ENCODE measurements around the gene ZIC4. TPM values are rescaled to one million over a fixed set of nuclear protein-coding genes. Genes with fewer than 3 reads are reported as not detected.
A peak's percentile ranks its signal among the peaks of the same experiment; 100 is the strongest.

ZIC4 gene
- total RNA-seq, 2 donors from 2014 or later = not detected

DNA sequence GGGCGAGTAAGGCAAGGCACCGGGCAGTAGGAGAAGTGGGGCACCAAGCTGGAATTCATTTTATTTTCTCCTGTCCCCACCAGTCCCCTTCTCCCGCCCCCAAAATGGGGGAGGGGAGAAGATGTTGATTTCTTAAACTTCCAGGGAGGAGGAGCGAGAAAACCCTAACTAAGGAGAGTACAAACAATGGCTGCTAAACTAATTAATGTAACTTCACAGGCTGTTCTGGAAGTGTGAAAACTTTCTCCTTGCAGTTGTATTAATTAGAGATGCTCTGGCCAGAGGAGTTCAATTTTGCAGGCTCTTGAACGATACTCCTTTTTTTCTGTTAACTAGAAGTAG, 11.5 kb downstream of the ZIC4 start:
- intact Hi-C loops (cut with DNase I) = no loop called here
- no peak for ATAC-seq
- DNase-seq = no peak

DNA sequence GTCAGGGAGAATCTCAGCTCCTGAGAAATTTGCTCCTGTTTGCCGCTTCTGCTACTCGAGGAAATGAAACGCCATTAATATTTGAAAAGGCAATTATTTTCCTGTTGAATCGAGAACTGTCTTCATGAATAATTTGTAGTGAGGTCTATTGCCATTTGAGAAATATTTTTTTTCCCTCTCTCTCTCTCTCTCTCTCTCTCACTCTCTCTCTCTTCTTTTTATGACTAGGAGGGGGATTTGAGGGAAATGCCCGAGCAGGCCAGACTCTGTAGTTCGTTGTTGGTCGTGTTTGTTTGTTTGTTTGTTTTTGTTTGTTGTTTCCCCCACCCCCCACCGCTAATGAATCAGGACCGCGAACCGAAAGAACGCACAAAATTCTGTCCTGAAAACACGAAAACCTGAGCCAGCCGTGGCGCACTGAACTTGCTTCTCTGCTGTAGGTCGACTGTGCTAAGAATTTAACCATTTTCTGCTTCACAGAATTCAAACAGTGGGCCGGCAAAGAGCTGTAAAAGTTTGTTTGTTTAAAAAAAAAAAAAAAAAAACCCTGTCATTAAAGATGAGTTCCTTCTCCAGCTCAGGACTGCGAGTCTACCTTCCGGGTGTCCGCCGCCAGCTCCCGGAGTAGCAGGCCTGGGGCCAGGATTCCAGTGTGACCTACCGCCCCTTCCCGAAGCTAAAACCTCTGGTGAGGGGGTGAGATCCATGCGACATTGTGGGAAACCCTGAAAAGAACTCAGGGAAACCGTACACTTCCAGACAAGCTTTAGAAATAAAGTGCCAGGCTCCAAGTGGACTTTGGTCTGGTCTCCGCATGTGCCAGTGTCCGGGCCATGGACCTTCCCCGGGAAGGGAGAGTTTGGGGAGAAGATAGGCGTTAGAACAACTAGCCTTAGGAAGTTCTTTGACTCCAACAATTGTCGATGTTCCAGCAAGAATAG, 12.1 kb downstream of the ZIC4 start:
- DNase-seq (no peak), ATAC-seq (no peak)

DNA sequence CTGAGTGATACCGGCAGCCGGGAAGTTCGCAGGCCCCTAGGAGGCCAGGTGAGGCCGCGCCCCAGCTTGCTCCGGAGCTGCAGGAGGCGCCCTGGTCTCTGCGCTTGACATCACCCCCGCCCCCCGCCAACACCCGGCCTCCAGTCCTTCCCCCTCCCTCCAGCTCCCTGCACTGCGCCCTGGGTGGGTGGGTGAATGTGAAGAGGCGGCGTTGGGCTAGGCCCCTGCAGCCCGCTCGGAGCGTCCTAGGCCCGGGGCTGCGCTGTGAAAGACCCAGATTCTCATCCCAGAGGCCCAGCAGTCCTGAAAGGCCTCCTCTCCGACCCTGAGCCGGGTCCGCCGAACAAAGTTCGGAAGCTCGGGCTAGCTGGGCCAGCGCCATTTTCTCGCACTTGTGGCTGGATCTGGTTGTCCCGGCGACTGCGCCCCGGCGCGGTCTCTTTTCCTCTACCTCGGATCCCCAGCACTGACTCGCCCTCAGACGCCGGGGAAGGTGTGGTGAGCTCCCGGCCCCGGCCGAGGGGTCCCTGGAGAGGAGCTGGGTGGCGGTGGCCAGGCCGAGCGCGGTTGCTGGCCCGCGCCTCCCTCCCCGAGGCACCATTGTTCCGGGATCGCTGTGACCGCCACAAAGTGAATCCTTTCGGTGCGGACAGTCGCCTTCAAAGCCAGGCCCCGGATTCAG, 12.9 kb downstream of the ZIC4 start:
- intact Hi-C loops (cut with DNase I) = no loop called here
- peak; percentile 20 to 26 for ATAC-seq
- no peak for DNase-seq

More for the DNA sequence above, 12.1 kb downstream of the ZIC4 start:
- intact Hi-C loops (cut with DNase I) = no loop called here

DNA sequence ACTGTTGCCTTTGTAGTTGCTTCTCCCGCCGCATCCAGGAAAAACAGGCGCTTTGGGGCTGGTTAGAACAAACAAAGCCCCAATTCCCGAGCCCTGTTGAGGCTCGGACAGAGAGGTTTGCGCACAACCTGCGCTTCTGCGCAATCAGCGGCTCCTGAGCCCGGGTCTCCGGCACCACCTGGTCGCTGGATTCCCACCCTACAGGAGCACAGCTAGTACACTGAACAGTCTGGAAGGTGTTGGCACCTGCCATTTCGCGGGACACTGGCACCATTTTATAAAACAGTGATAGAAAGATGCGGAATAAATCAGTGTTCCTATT, 13.8 kb downstream of the ZIC4 start:
- ATAC-seq (no peak), DNase-seq (no peak)
- intact Hi-C loops (cut with DNase I) = no loop called here

DNA sequence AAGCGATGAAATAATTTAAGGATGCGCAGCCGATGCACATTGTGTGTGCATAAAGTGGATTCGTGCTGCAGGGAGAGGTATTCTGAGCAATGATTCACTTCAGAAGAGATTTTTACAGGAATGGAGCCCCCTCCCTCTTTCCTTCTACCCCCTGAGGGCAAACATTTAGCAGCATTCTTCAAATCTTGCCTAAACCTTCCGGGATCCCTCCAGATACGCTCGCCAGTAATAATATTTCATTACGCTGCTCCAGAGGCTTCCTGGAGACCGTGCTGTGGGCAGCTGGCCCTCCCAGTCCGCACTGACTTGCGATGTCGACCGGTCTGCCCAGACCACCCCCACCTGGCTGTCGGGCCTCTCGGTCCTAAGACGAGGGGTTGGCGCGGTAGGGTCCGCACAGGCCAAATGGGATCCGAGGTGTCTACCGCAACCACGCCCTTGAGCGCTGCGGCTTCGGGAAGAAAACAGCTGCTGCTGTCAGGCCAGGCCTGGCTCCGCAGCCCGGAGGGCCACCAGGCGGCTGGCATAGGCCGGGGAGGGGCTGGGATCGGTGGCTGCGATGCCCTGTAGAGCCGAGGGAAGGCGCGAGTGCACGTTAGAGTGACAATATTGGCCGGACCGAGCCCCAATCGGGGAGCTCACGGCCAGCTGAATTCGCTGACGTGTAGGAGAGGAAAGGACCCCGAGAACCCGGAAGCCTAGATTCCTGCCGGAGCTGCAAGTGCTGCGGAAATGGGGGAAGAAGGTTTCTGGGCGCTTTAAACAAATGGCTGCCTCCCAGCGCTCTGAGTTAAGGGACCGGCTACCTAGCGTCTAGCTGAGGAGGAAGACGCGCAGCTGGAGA, 14.3 kb downstream of the ZIC4 start:
- peak; percentile 29 to 60 for ATAC-seq
- DNase-seq = no peak
- intact Hi-C loops (cut with DNase I) = no loop called here

DNA sequence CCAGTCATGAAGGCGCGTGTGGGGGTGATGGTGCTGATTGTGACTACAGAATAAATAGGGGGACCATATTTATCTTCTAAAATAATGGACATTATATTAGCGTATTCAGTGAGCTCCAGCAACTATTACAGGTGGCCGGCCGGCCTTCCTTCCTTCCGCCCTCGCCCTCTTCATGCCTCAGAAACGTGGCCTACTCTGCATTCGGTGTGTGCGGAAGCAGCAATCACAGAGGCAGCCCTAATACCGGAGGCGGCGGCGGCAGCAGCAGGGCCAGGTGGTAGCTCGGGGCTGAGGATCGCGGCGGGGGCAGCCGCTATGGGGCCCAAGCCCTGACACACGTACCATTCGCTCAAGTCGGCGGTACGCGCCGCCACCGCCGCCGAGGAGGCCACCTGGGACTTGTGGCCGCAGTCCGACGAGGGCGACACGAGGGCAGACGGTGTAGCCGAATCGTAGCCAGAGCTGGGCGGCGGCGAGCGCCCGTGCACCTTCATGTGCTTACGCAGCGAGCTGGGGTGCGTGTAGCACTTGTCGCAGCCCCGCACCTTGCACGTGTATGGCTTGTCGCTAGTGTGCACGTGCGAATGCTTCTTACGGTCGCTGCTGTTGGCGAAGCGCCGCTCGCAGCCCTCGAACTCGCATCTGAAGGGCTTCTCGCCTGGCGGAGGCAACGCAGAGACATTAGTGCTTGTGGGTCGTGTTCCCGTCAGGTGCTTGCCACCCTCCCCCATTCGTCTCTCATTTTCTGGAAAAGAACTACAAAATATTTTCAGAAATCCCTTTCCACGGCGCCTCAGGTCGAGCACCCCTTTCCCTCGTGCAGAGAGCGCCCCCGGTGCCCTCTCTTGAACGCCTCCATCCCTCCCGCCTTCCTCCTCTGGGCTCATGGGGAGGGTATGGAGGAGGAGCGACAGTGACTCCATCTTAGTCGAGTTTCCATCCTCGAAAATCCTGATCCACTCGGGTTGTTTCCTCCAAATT, 15.5 kb downstream of the ZIC4 start:
- DNase-seq (no peak), ATAC-seq (no peak)
- intact Hi-C loops (cut with DNase I) = no loop called here

DNA sequence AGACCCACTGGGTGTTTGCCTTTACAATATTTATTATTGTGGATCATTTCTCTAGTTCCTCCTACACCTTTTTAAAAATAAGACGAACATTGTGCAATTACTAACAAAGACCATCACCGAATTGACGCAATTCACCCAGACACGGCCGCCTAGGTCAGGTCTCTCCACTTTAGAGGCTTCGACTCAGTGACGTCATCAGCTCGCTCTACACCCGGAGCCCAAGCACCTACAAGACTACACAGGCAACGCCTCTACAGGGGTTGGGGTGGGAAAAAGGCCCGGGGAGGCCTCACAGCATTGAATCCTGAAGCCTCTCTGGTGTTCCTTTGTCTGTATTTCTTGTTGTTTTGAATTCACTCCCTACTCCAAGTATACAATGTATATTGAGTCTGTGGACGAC, 16.6 kb downstream of the ZIC4 start:
- DNase-seq = no peak
- intact Hi-C loops (cut with DNase I) = loop anchor here in 1 of 2 donors (10.0 kb wide), 1 partner anchor 685 kb away; no protein-coding TSS in a partner anchor
- ATAC-seq = no peak

DNA sequence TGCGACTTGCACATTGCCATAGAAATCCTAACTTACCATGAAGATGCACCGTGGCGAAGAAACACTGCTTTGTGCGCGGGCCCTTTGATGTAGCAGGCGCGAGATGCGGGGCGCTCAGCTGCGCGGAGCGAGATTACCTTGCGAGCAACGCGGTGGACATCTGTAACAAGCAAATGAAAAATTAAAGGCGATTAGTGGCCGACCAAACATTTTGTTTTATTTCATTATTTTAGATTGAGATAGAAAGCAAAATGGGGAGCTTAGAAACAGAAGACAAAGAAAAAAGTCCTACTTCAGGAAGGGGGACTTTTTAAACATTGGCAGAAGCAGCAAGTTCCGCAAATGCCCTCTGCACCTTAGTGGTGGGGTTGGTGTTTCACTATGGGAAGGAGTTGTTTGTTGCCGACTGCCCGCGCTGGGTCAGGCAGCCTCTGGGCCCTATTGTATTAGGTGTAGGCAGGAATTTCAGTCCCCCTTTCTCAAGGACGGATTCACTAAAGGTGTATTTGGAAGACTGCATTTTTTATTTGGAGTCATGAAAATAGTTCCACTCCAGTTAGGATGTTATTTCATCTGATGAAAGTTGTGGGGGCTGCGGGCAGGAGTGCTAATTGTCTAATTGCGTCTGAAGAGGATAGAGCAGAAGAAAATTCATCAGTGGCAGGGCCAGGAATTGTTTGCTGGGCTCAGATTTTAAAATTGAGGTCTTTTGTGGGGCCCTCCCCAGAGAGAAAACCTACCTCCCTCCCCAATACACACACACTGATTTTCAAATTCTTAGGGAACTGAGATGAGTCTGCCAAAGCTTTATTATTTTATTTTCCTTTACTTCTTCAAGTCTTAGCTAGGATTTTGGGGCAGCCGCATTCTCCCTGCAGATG, 17.4 kb downstream of the ZIC4 start:
- ATAC-seq = no peak
- DNase-seq = no peak
- intact Hi-C loops (cut with DNase I) = loop anchor here in 1 of 2 donors (10.0 kb wide), 1 partner anchor 686 kb away; no protein-coding TSS in a partner anchor

DNA sequence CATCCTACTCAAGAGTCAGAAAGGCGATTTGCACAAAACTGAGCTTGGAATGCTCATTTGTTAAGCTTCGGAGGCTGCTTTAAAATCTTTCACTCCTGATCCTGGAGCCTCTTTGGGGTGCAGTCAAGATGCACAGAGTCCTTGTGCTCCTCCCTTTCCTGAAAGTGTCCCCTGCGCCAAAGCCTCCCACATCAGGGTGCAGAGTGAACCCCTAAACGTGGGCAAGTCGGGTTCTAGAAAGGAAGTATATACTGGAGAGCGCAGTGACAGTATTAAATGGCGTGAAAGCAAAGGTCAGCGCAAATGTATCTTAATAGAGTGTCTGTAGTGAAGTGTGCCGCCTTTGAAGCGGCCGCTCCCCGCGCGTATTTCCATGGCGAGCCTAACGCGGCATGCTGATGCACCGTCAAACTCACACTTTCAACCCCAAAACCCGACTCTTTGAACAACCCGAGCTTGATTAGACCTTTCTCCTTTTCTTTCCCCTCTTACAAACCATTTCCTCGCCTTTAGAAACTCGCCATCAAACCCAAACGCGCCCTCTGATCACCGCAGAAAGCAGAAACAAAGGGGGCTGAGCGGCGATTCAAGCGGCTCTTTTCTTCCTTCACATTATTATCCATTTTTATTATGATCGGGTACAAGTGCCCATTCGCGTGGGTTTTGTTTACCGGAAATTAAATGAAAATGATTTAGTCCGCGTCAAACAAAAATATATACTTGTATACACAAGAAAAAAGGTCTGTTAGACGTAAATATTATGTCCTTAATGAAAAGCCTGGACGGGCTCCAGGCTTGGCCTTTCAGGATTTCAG, 18.3 kb downstream of the ZIC4 start:
- intact Hi-C loops (cut with DNase I) = loop anchor here in 1 of 2 donors (10.0 kb wide), 1 partner anchor 687 kb away; no protein-coding TSS in a partner anchor
- ATAC-seq = no peak
- DNase-seq = no peak

GRCh38 chr3:147387291-147387884, 19.0 kb downstream of the ZIC4 start:
- DNase-seq = no peak

GRCh38 chr3:147385059-147386012, 21.0 kb downstream of the ZIC4 start:
- no peak for DNase-seq
- intact Hi-C loops (cut with DNase I) = loop anchor here in 1 of 2 donors (10.0 kb wide), 1 partner anchor 689 kb away; no protein-coding TSS in a partner anchor
- ATAC-seq = no peak

More at GRCh38 chr3:147387291-147387884, 19.0 kb downstream of the ZIC4 start:
- no peak for ATAC-seq
- intact Hi-C loops (cut with DNase I) = loop anchor here in 1 of 2 donors (10.0 kb wide), 1 partner anchor 687 kb away; no protein-coding TSS in a partner anchor

DNA sequence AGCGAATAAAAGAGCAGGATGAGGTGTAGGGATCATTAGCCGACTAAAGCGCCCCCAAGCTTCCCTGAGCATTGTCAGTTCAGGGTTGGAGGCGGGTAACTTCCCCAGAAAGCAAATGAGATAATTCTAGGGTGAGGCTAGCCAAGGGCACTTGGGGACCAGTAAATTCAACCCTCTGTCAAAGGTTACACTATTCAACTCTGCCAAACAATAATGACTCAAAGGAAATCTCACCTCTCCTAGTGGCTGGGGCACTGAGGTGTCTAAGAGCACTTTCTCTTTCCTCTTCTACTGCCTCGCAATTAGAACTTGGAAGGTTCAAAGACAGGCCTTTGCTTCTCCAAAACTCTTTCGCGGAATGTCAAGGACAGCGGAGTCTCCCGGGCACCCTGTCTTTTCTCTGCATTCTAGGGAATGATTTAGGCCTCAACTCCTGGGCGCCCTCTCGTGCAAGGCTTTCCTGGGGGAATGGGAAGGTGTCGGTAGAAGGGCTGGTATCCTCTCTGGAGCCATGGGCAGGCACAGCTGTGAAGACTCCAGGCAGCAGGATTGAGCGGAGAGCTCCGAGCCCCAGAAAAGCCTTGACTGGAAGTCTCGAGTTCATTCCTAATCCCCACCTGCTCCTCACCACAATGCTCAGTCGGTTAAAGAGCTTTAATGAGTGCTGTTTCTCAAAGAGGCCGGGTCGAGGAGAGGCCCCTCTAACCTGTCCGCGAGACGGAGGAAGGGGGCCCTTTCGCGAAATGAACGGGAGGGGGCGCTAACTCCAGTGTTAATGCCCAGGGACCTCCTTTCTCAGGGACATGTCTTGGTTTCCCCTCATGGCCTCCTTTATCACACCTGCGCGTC, 21.9 kb downstream of the ZIC4 start:
- intact Hi-C loops (cut with DNase I) = loop anchor here in 1 of 2 donors (10.0 kb wide), 1 partner anchor 690 kb away; no protein-coding TSS in a partner anchor
- ATAC-seq (no peak), DNase-seq (no peak)

DNA sequence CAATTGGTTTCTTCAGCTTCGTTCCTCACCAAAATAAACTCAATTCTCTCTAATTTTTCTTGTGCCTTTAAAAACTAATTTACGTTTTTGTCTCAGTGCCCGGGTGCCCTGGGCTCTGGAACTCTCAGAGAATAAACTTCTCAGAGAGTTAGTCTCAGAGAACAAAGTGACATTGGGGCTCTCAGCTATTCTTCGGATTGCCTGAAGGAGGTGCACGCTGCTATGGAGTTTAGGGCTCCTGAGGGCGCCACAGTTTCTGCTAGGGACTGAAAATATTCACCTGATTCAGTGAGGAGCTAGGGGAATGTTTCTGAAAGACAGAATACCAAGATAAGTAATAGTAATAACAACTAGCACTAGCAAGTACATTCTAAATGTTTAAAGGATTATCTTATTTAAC, 22.7 kb downstream of the ZIC4 start:
- DNase-seq (no peak), ATAC-seq (no peak)
- intact Hi-C loops (cut with DNase I) = loop anchor here in 1 of 2 donors (10.0 kb wide), 1 partner anchor 691 kb away; no protein-coding TSS in a partner anchor

- ATAC-seq (no peak), DNase-seq (no peak)
- intact Hi-C loops (cut with DNase I) = loop anchor here in 1 of 2 donors (10.0 kb wide), 1 partner anchor 693 kb away; no protein-coding TSS in a partner anchor
Observed at GRCh38 chr3:147381596-147381995, 24.7 kb downstream of the ZIC4 start.
